Tibial artery (tissue), 4 donors: ENCODE results near the gene DYDC1.

Experiments used
- DNase-seq, 2 donors: peaks; one replicate each; pipeline ENCODE4 v3.0.0-alpha.2; 2019
- H3K27ac ChIP-seq, 2 donors: fragments of 200-600 bp; sonication (generic) in 1 of 2; 1 replicate in 1 of 2; 2 replicates in 1 of 2; pipeline ENCODE4 v1.5.1; 2018 to 2019; ENCODE audit warnings: mild to moderate bottlenecking in 1 of 2
- H3K27me3 ChIP-seq, 2 donors: fragments of 200-600 bp; sonication (generic) in 1 of 2; one replicate each; pipeline versions ENCODE4 v1.5.1 to v1.6.0; 2016 to 2019
- H3K36me3 ChIP-seq, 3 donors: fragments of 200-600 bp; sonication (generic) in 2 of 3; one replicate each; pipeline ENCODE4 v1.5.1; 2016 to 2019; ENCODE audit warnings: mild to moderate bottlenecking in 2 of 3
- H3K4me1 ChIP-seq, 4 donors: fragments of 200-600 bp; sonication (generic) in 2 of 4; 1 replicate in 3 of 4; 2 replicates in 1 of 4; pipeline ENCODE4 v1.5.1; 2016 to 2019
- H3K4me3 ChIP-seq, 2 donors: fragments of 200-600 bp; sonication (generic) in 1 of 2; 1 replicate in 1 of 2; 2 replicates in 1 of 2; pipeline ENCODE4 v1.5.1; 2018 to 2019; ENCODE audit warnings: mild to moderate bottlenecking in 2 of 2
- H3K9me3 ChIP-seq, 3 donors: fragments of 200-600 bp; sonication (generic) in 1 of 3; one replicate each; pipeline ENCODE4 v1.5.1; 2016 to 2019
- intact Hi-C: fragments of 100-400 bp; cut with DNase I; formaldehyde crosslinking; loops from one replicate; pipeline ENCODE4 v1.15.0; 2023; ENCODE audit warnings: low total_unique reads
- TF ChIP-seq, protein P1 (sequence below), 2 experiments: fragments of 200-600 bp in 1 of 2; fragments of 450-650 bp in 1 of 2; IDR thresholded peaks; one replicate each; pipeline ENCODE4 v1.5.1; 2017 to 2019; ENCODE audit warnings: antibody characterized with exemption in 2 of 2, mild to moderate bottlenecking in 1 of 2, moderate library complexity in 1 of 2

Gene DYDC1

DNA sequence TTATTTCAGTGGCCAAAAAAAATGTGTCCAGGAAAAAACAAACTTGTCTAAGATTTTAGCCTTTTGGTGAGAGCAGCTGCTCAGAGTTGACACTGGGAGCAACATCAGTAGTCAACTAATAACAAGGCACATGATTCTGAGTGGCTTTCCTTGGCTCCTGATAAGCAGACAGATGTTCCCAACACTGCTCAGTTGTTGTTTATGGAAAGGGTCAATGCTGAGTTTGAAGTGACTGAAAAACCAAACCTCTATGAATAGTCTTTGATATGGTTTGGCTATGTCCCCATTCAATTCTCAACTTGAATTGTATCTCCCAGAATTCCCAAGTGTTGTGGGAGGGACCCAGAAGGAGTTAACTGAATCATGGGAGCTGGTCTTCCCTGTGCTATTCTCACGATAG lies 12.3 kb downstream of the DYDC1 start:
- H3K27ac ChIP-seq: no peak overlapping the region
- H3K4me1 ChIP-seq: no peaks in the 10 kb centered on the region
- no peaks in the 10 kb centered on the region for H3K27me3 ChIP-seq
- no peaks in the 10 kb centered on the region for H3K36me3 ChIP-seq
- no peaks in the 10 kb centered on the region for H3K9me3 ChIP-seq
- DNase-seq: no peak
- TF ChIP-seq, protein P1, sequence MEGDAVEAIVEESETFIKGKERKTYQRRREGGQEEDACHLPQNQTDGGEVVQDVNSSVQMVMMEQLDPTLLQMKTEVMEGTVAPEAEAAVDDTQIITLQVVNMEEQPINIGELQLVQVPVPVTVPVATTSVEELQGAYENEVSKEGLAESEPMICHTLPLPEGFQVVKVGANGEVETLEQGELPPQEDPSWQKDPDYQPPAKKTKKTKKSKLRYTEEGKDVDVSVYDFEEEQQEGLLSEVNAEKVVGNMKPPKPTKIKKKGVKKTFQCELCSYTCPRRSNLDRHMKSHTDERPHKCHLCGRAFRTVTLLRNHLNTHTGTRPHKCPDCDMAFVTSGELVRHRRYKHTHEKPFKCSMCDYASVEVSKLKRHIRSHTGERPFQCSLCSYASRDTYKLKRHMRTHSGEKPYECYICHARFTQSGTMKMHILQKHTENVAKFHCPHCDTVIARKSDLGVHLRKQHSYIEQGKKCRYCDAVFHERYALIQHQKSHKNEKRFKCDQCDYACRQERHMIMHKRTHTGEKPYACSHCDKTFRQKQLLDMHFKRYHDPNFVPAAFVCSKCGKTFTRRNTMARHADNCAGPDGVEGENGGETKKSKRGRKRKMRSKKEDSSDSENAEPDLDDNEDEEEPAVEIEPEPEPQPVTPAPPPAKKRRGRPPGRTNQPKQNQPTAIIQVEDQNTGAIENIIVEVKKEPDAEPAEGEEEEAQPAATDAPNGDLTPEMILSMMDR (IDR thresholded peaks at IDR 0.05): no peak
- intact Hi-C loops: no loop called here
- no peak overlapping the region for H3K4me3 ChIP-seq

DNA sequence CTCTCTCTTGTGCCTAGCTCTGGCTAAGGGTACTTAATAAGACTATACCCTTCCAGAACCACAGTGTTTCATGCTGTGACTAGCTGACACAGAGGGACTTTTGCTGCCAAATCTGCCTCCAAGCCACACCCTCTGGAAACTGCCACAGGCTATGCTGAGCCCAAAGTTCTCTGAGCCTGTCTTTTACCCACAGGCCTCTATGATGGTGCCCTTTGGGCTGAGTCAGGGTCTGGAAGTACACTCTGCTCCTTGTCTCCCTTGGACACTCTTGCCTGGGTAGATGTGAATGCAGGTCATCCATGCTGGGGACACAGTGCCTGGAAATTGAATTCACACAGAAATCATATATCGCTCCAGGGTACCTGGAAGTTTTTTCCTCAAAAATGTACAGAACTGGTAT lies 22.6 kb downstream of the DYDC1 start:
- Histone ChIP-seq H3K27me3 (peaks cover 0 to 2% of the 10 kb centered on the region in 2 donors), H3K27ac (no peak overlapping the region), H3K4me3 (no peak overlapping the region), H3K4me1 (no peaks in the 10 kb centered on the region), H3K36me3 (no peaks in the 10 kb centered on the region), H3K9me3 (no peaks in the 10 kb centered on the region)
- intact Hi-C loops: no loop called here
- DNase-seq: no peak
- TF ChIP-seq, protein P1 (IDR thresholded peaks at IDR 0.05): no peak

DNA sequence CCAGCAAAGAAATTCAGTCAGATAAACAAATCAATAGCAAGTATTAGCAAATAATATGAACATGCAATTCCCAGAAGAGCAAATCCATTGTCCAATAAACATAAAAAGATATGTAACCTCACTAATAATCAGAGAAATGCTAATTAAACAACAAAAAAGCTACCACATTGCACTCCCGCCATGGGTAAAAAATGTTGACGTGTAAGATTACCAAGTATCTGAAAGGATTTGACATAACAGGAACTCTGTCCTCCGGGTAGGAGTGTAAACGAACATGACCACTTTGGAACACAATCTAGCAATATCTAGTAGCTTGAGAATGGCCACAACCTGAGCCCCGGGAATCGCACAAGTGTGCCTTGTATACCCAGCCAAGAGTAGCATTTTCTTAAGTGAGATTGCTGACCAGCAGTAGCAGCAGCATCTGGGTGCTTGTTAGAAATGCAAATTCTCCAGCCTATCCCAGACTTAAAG lies 31.6 kb downstream of the DYDC1 start:
- no peak overlapping the region for H3K4me3 ChIP-seq

DNA sequence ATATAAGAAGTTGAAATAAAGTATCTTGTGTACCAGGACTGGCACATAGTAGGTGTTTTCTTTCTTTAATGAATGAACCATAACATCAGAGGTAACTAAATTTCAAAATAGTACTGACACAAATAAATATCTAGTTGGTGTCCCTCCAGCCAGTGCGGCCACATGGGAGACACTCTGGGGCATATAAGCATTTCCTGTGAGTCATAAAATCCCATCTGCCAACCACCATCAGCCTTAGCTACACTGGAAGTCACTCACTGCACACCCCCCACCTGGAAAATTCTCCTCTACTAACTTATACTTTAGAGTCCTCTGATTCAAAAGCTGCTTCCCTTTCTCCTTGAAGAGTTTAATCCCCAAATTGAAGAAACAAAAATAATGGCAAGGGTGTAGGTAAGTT lies 32.5 kb downstream of the DYDC1 start:
- no peak for DNase-seq
- Histone ChIP-seq H3K9me3 (no peaks in the 10 kb centered on the region), H3K4me1 (no peaks in the 10 kb centered on the region), H3K4me3 (no peak overlapping the region), H3K36me3 (no peaks in the 10 kb centered on the region), H3K27ac (no peak overlapping the region), H3K27me3 (peaks cover 0 to 4% of the 10 kb centered on the region in 2 donors)
- intact Hi-C loops: no loop called here
- TF ChIP-seq, protein P1 (IDR thresholded peaks at IDR 0.05): no peak

More for the DNA sequence above, 31.6 kb downstream of the DYDC1 start:
- intact Hi-C loops: no loop called here
- Histone ChIP-seq H3K27me3 (peaks cover 0 to 6% of the 10 kb centered on the region in 2 donors), H3K4me1 (no peaks in the 10 kb centered on the region), H3K27ac (no peak overlapping the region), H3K36me3 (no peaks in the 10 kb centered on the region), H3K9me3 (no peaks in the 10 kb centered on the region)
- TF ChIP-seq, protein P1 (IDR thresholded peaks at IDR 0.05): no peak
- no peak for DNase-seq

DNA sequence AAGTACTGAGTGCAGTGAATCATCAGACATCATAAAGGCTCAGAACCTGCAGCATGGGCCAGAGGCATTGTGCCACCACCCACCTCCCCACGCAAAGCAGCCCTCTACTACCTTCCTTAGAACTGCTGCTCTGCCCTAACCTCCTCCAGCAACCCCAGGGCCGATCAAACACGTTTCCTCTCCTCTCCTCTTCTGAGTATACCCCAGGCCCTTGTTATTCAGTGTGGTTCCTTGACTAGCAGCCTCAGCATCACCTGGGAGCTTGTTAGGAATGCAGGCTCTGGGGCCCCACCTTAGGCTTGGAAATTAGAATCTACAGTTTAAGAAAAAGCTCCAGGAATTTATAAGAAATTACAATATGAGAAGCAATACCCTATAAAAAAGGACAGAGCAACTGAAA lies 33.2 kb downstream of the DYDC1 start:
- TF ChIP-seq, protein P1 (IDR thresholded peaks at IDR 0.05): no peak
- H3K4me3 ChIP-seq: no peak overlapping the region
- no peaks in the 10 kb centered on the region for H3K9me3 ChIP-seq
- intact Hi-C loops: no loop called here
- no peaks in the 10 kb centered on the region for H3K4me1 ChIP-seq
- no peaks in the 10 kb centered on the region for H3K27me3 ChIP-seq
- H3K27ac ChIP-seq: no peak overlapping the region
- no peak for DNase-seq
- H3K36me3 ChIP-seq: no peaks in the 10 kb centered on the region

DNA sequence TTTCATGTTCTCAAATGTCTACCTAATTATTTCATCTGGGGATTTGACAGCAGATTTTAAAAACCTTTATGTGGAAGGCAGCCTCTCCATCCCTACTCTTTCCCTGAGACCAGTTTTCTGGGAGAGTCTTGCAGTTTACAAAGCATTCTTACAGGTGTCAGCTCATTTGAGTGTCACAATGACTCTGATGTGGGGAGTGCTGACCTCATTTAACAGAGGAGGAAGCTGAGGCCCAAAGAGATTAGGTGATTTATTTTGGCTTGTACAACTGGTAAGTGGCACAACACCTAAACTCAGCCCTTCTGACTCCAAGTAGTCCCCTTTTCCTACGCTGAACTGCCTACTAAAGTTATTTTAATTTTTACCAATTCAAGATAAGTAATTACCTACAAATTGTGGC lies 33.8 kb downstream of the DYDC1 start:
- TF ChIP-seq, protein P1 (IDR thresholded peaks at IDR 0.05): no peak
- H3K36me3 ChIP-seq: no peaks in the 10 kb centered on the region
- no peaks in the 10 kb centered on the region for H3K4me1 ChIP-seq
- no peak overlapping the region for H3K27ac ChIP-seq
- DNase-seq: no peak
- no peaks in the 10 kb centered on the region for H3K9me3 ChIP-seq
- H3K27me3 ChIP-seq: no peaks in the 10 kb centered on the region
- intact Hi-C loops: no loop called here
- no peak overlapping the region for H3K4me3 ChIP-seq
